ENCODE data around the gene PTCH1. TPM values are rescaled to one million over a fixed set of nuclear protein-coding genes. Genes with fewer than 3 reads are reported as not detected.
A peak's percentile ranks its signal among the peaks of the same experiment; 100 is the strongest.

PTCH1 gene
- 9.8 TPM for total RNA-seq
- long read RNA-seq, full-length matches to known transcripts, result 1 of 4 reads
- long read RNA-seq, partial matches to known transcripts, result 1 of 4 reads
- long read RNA-seq, other reads (novel, unspliced or antisense), result 2 of 4 reads

GRCh38 chr9:95516734-95517558 lies at the start of gene PTCH1:
Gene PTCH1, minus strand, starts transcription at chr9:95516971.
- intact Hi-C loops (cut with DNase I), result loop anchor here (10.0 kb wide), 1 partner anchor 202 kb away; the partner anchor contains the start of gene FANCC
- DNase-seq, result peak; percentile 62
- ATAC-seq (ENCODE audit: poor library complexity), result peak; percentile 84

- intact Hi-C loops (cut with DNase I), result no loop called here
- no peak for ATAC-seq (ENCODE audit: poor library complexity)
- no peak for DNase-seq
These were observed 49.2 kb upstream of the PTCH1 start for GRCh38 chr9:95565982-95566381.

- intact Hi-C loops (cut with DNase I), result no loop called here
- no peak for ATAC-seq (ENCODE audit: poor library complexity)
- no peak for DNase-seq
These were observed 45.1 kb upstream of the PTCH1 start for GRCh38 chr9:95561913-95562312.

GRCh38 chr9:95557142-95557541 lies 40.4 kb upstream of the PTCH1 start:
- DNase-seq, result no peak
- no peak for ATAC-seq (ENCODE audit: poor library complexity)
- intact Hi-C loops (cut with DNase I), result no loop called here

- no peak for DNase-seq
- no peak for ATAC-seq (ENCODE audit: poor library complexity)
- intact Hi-C loops (cut with DNase I), result no loop called here
These were observed 39.8 kb upstream of the PTCH1 start for GRCh38 chr9:95556521-95556920.

- intact Hi-C loops (cut with DNase I), result no loop called here
- peak; percentile 83 for ATAC-seq (ENCODE audit: poor library complexity)
- peak; percentile 71 for DNase-seq
These were observed 36.2 kb upstream of the PTCH1 start for GRCh38 chr9:95552814-95553546.

- ATAC-seq (ENCODE audit: poor library complexity) (no peak), DNase-seq (no peak)
- intact Hi-C loops (cut with DNase I), result no loop called here
These were observed 35.5 kb upstream of the PTCH1 start for GRCh38 chr9:95552255-95552654.

GRCh38 chr9:95551406-95551805 lies 34.6 kb upstream of the PTCH1 start:
- intact Hi-C loops (cut with DNase I), result no loop called here
- ATAC-seq (ENCODE audit: poor library complexity) (no peak), DNase-seq (no peak)

- intact Hi-C loops (cut with DNase I), result no loop called here
- ATAC-seq (ENCODE audit: poor library complexity) (no peak), DNase-seq (no peak)
These were observed 29.2 kb upstream of the PTCH1 start for GRCh38 chr9:95545831-95546567.

GRCh38 chr9:95533996-95534680 lies 17.4 kb upstream of the PTCH1 start:
- DNase-seq, result no peak
- ATAC-seq (ENCODE audit: poor library complexity), result no peak
- intact Hi-C loops (cut with DNase I), result no loop called here

GRCh38 chr9:95529910-95530309 lies 13.1 kb upstream of the PTCH1 start:
- intact Hi-C loops (cut with DNase I), result no loop called here

GRCh38 chr9:95528908-95529502 lies 12.2 kb upstream of the PTCH1 start:
- ATAC-seq (ENCODE audit: poor library complexity) (no peak), DNase-seq (no peak)
- intact Hi-C loops (cut with DNase I), result no loop called here

More at GRCh38 chr9:95529910-95530309, 13.1 kb upstream of the PTCH1 start:
- DNase-seq, result no peak
- ATAC-seq (ENCODE audit: poor library complexity), result no peak

GRCh38 chr9:95522871-95523370 lies 6.2 kb upstream of the PTCH1 start:
- no peak for DNase-seq
- intact Hi-C loops (cut with DNase I), result no loop called here
- ATAC-seq (ENCODE audit: poor library complexity), result no peak

GRCh38 chr9:95521699-95522098 lies 4.9 kb upstream of the PTCH1 start:
- no peak for ATAC-seq (ENCODE audit: poor library complexity)
- DNase-seq, result no peak
- intact Hi-C loops (cut with DNase I), result no loop called here

- no peak for DNase-seq
- no peak for ATAC-seq (ENCODE audit: poor library complexity)
- intact Hi-C loops (cut with DNase I), result loop anchor here (10.0 kb wide), 1 partner anchor 203 kb away; the partner anchor contains the start of gene FANCC
These were observed 1.0 kb upstream of the PTCH1 start for GRCh38 chr9:95517559-95518425.

GRCh38 chr9:95516221-95516733 lies 494 bp downstream of the PTCH1 start:
- intact Hi-C loops (cut with DNase I), result loop anchor here (10.0 kb wide), 1 partner anchor 201 kb away; the partner anchor contains the start of gene FANCC
- ATAC-seq (ENCODE audit: poor library complexity) (peak; percentile 20), DNase-seq (no peak)

All from Right ventricle myocardium superior (tissue), 1 donor.